Measurements from ENCODE around the gene ABCA4. TPM values are rescaled to one million over a fixed set of nuclear protein-coding genes. Genes with fewer than 3 reads are reported as not detected.

Gene ABCA4
- total RNA-seq, 1 experiment from 2014 or later, result 0.09 TPM

GRCh38 chr1:94126651-94127050 is 5.7 kb upstream of the ABCA4 start (continued):
- no peak for TF ChIP-seq ERG (CRISPR knock-in tag; IDR thresholded peaks at IDR 0.05)
- no peak for TF ChIP-seq ZNF232 (CRISPR knock-in tag; IDR thresholded peaks at IDR 0.05)

GRCh38 chr1:94125551-94126514 is 4.9 kb upstream of the ABCA4 start:
- peaks cover 9% of the 10 kb centered on the region; the same call in 1 of the 2 replicates for H3K27me3 Mint-ChIP-seq (ENCODE audit: low read depth)
- H3K27ac Mint-ChIP-seq, result no peak overlapping the region
- peaks cover 23% of the 10 kb centered on the region for H3K4me1 Mint-ChIP-seq
- DNase-seq (ENCODE audit: low spot score) (no peak), ATAC-seq (peak; percentile 96)
- H3K4me3 Mint-ChIP-seq, result no peak overlapping the region
- no peaks in the 10 kb centered on the region for H3K9me3 Mint-ChIP-seq
- POLR2A ChIA-PET, result no interaction called here
- CTCF ChIA-PET, result interaction anchor here (0.8 to 1.2 kb wide), 2 partner anchors 62 to 63 kb away, joined by 3 read pairs; no protein-coding TSS in a partner anchor
- H3K36me3 Mint-ChIP-seq, result no peaks in the 10 kb centered on the region
- TF ChIP-seq E2F5 (CRISPR knock-in tag; IDR thresholded peaks at IDR 0.05) (no peak), GABPB1 (CRISPR knock-in tag; IDR thresholded peaks at IDR 0.05) (peak; percentile 52; the same call in 1 of the 2 replicates), MLX (CRISPR knock-in tag; IDR thresholded peaks at IDR 0.05) (no peak), STAT6 (CRISPR knock-in tag; conservative IDR thresholded peaks at IDR 0.05; ENCODE audit: low read depth) (no peak), USF2 (CRISPR knock-in tag; IDR thresholded peaks at IDR 0.05) (peak; percentile 61), ARID4B (CRISPR knock-in tag; IDR thresholded peaks at IDR 0.05; ENCODE audit: borderline replicate concordance) (no peak)

GRCh38 chr1:94124538-94124937 is 3.6 kb upstream of the ABCA4 start:
- DNase-seq (ENCODE audit: low spot score) (no peak), ATAC-seq (no peak)
- POLR2A ChIA-PET, result no interaction called here
- H3K4me1 Mint-ChIP-seq, result peaks cover 34% of the 10 kb centered on the region
- no peaks in the 10 kb centered on the region for H3K9me3 Mint-ChIP-seq
- peaks cover 11% of the 10 kb centered on the region for H3K27me3 Mint-ChIP-seq (ENCODE audit: low read depth)
- H3K36me3 Mint-ChIP-seq, result no peaks in the 10 kb centered on the region
- no peak overlapping the region for H3K4me3 Mint-ChIP-seq
- CTCF ChIA-PET, result interaction anchor here (0.8 kb wide), 1 partner anchor 62 kb away, joined by 3 read pairs; no protein-coding TSS in a partner anchor
- H3K27ac Mint-ChIP-seq, result no peak overlapping the region
- TF ChIP-seq GTF2I (CRISPR knock-in tag; conservative IDR thresholded peaks at IDR 0.05) (no peak), ZSCAN18 (CRISPR knock-in tag; IDR thresholded peaks at IDR 0.05) (no peak), PRRX2 (CRISPR knock-in tag; IDR thresholded peaks at IDR 0.05) (no peak), PRDM15 (CRISPR knock-in tag; IDR thresholded peaks at IDR 0.05) (no peak), USF1 (CRISPR knock-in tag; IDR thresholded peaks at IDR 0.05) (no peak)

Measured in WTC11 (cell line).